GM12878 (cell line): ENCODE results near the gene FGD5. TPM values are rescaled to one million over a fixed set of nuclear protein-coding genes. Genes with fewer than 3 reads are reported as not detected.

ENCODE experiments used
- ATAC-seq: fragments of 200-7000 bp; cut with Tn5 transposase; 3 replicates; pipeline ENCODE4 v1.9.1; 2020; ENCODE audit warnings: mild to moderate bottlenecking, moderate library complexity
- BruUV-seq: library from RNA; stranded (reverse); fragments of 400-500 nt; replicated peaks from 2 replicates; lab custom pipeline; 2021; lab: Mats Ljungman, UMichigan
- CTCF ChIA-PET: fragments of 300-600 bp; sonication (Branson Sonifier 250); formaldehyde crosslinking; extraction: SDS; loops from one replicate; lab custom pipeline; 2021; ENCODE audit warnings: inconsistent platforms; lab: Yijun Ruan, JAX
- POLR2A ChIA-PET: fragments of 350-600 bp; formaldehyde crosslinking; extraction: SDS; loops from one replicate; lab custom pipeline; 2021; ENCODE audit warnings: inconsistent platforms; lab: Charles Lee
- RAD21 ChIA-PET: fragments of 300-600 bp; sonication (Branson Sonifier 250); formaldehyde crosslinking; loops from one replicate; lab custom pipeline; 2023; ENCODE audit warnings: antibody characterized with exemption; ENCODE audit not compliant: unreplicated experiment; lab: Charles Lee
- SMC1A ChIA-PET: fragments of 300-600 bp; sonication (Branson Sonifier 250); formaldehyde crosslinking; loops from one replicate; lab custom pipeline; 2023; ENCODE audit not compliant: unreplicated experiment, uncharacterized antibody; lab: Charles Lee
- DNase-seq: peaks from one replicate; pipeline ENCODE4 v3.0.0-alpha.2; 2011; ENCODE audit warnings: low read depth, low spot score
- FAIRE-seq: peaks from 3 replicates; lab custom pipeline; 2011; peaks lifted over from hg19 to GRCh38; lab: Jason Lieb, UNC
- H2AFZ ChIP-seq: 2 replicates; pipeline ENCODE4 v1.6.0; 2011; ENCODE audit warnings: low read depth, low read length, control low read depth; ENCODE audit not compliant: control insufficient read depth
- H3K27ac ChIP-seq: 2 replicates; pipeline ENCODE4 v1.5.1; 2011; ENCODE audit warnings: control low read depth; ENCODE audit not compliant: control insufficient read depth, insufficient read depth
- H3K27me3 ChIP-seq, 2 experiments: replicated peaks in 1 of 2; 2 replicates each; pipeline versions ENCODE4 v1.6.0 to v1.6.1; 2011; ENCODE audit warnings: low read length in 1 of 2; ENCODE audit not compliant: control insufficient read depth in 2 of 2, insufficient read depth in 2 of 2
- H3K36me3 ChIP-seq, 2 experiments: 2 replicates each; pipeline ENCODE4 v1.5.1; 2011; ENCODE audit warnings: low read length in 1 of 2; ENCODE audit not compliant: control insufficient read depth in 2 of 2, insufficient read depth in 2 of 2
- H3K4me1 ChIP-seq: 2 replicates; pipeline ENCODE4 v1.6.1; 2011; ENCODE audit warnings: mild to moderate bottlenecking, low read length, moderate library complexity, mixed read lengths; ENCODE audit not compliant: control insufficient read depth, insufficient read depth
- H3K4me2 ChIP-seq: 2 replicates; pipeline ENCODE4 v1.6.0; 2011; ENCODE audit warnings: control low read depth; ENCODE audit not compliant: control insufficient read depth, insufficient read depth
- H3K4me3 ChIP-seq: fragments of 200-600 bp; sonication (generic); 2 replicates; pipeline ENCODE4 v1.5.1; 2016
- H3K79me2 ChIP-seq: 2 replicates; pipeline ENCODE4 v1.6.0; 2011; ENCODE audit warnings: low read length; ENCODE audit not compliant: control insufficient read depth, insufficient read depth
- H3K9ac ChIP-seq: 2 replicates; pipeline ENCODE4 v1.8.0; 2011; ENCODE audit warnings: low read length, control low read depth, mixed read lengths; ENCODE audit not compliant: control insufficient read depth, insufficient read depth
- H3K9me3 ChIP-seq: replicated peaks from 3 replicates; pipeline ENCODE4 v1.5.1; 2011; ENCODE audit warnings: mild to moderate bottlenecking, low read length; ENCODE audit not compliant: control insufficient read depth, insufficient read depth
- H4K20me1 ChIP-seq: 2 replicates; pipeline ENCODE4 v1.6.0; 2011; ENCODE audit not compliant: control insufficient read depth, insufficient read depth
- ASH2L ChIP-seq: fragments of 300-600, 200-600 bp; sonication (generic); IDR thresholded peaks from 2 replicates; pipeline ENCODE4 v1.6.1; 2017; ENCODE audit warnings: low read depth, mild to moderate bottlenecking, borderline replicate concordance
- BMI1 ChIP-seq: fragments of 450-650 bp; IDR thresholded peaks from 2 replicates; pipeline ENCODE4 v1.6.1; 2016; ENCODE audit warnings: mild to moderate bottlenecking, moderate library complexity, borderline replicate concordance
- IRF4 ChIP-seq: IDR thresholded peaks from 2 replicates; pipeline ENCODE4 v1.6.1; 2011; ENCODE audit warnings: low read depth, low read length
- LARP7 ChIP-seq: fragments of 450-650 bp; IDR thresholded peaks from 2 replicates; pipeline ENCODE4 v1.6.1; 2017; ENCODE audit warnings: mild to moderate bottlenecking
- MYB ChIP-seq: fragments of 150-350 bp; IDR thresholded peaks from 2 replicates; pipeline ENCODE4 v1.6.1; 2014; ENCODE audit warnings: mild to moderate bottlenecking, low read depth, low read length, borderline replicate concordance
- USF2 ChIP-seq: IDR thresholded peaks from 2 replicates; pipeline ENCODE4 v1.6.1; 2011; ENCODE audit warnings: low read depth, low read length, improper control_type of control experiment, borderline replicate concordance
- WGBS: methylation state at CpG from one replicate; pipeline ENCODE4 v1.1.6; 2016; ENCODE audit warnings: low lambda C conversion rate; ENCODE audit not compliant: insufficient replicate concordance, insufficient coverage; ENCODE audit errors: missing lambda C conversion rate; 5-methylcytosine and 5-hydroxymethylcytosine counted together
- in situ Hi-C: fragments of 300-500 bp; cut with MboI; formaldehyde crosslinking; loops from 9 replicates; pipeline ENCODE4 v1.14.3; 2018; ENCODE audit warnings: mixed read lengths
- intact Hi-C: fragments of 100-400 bp; cut with micrococcal nuclease; formaldehyde crosslinking; loops from one replicate; pipeline ENCODE4 v1.14.2; 2022; ENCODE audit not compliant: unreplicated experiment
- polyA plus RNA-seq, 11 experiments: library from polyadenylated mRNA; depleted of rRNA in 4 of 11; unstranded in 6 of 11; stranded (reverse) in 5 of 11; fragments of >200 nt; fragmentation: Nextera tagmentation in 4 of 11; fragmentation: Illumina TruSeq in 1 of 11; extraction: Ambion mirVana in 4 of 11; extraction: Trizol in 1 of 11; gene quantifications; 1 replicate in 1 of 11; 2 replicates in 10 of 11; pipeline versions ENCODE4 v1.2.1 to v1.2.3, GENCODE V29; 2011 to 2016; ENCODE audit warnings: inconsistent platforms in 2 of 11, missing spikeins in 2 of 11, low read depth in 1 of 11
- total RNA-seq, 4 experiments: library from RNA; depleted of rRNA in 3 of 4; stranded (reverse); fragments of >200 nt in 3 of 4; fragmentation: Illumina TruSeq in 1 of 4; extraction: Trizol in 1 of 4; gene quantifications; 2 replicates each; pipeline versions ENCODE4 v1.2.1 to v1.2.3, GENCODE V29; 2013 to 2021
- TF ChIP-seq, protein P1 (sequence below): fragments of 450-650 bp; IDR thresholded peaks from 2 replicates; pipeline ENCODE4 v1.6.1; 2017; ENCODE audit warnings: mild to moderate bottlenecking, low read depth, inconsistent platforms; ENCODE audit not compliant: poor library complexity, severe bottlenecking
- TF ChIP-seq, protein P2 (sequence below): fragments of 150-350 bp; IDR thresholded peaks from 2 replicates; pipeline ENCODE4 v1.6.1; 2014; ENCODE audit warnings: mild to moderate bottlenecking, low read depth, low read length
- TF ChIP-seq, protein P3 (sequence below): fragments of 450-650 bp; IDR thresholded peaks from 2 replicates; pipeline ENCODE4 v1.6.1; 2017; ENCODE audit warnings: antibody characterized with exemption, mild to moderate bottlenecking, moderate library complexity

The FGD5 gene
- total and polyA plus RNA-seq, 10 of the 15 experiments (the other 5 are each of a cell fraction or from before 2014, with no cell fraction given): 0.03 to 0.13 (median 0.11) TPM; not detected in 3

GRCh38 chr3:14911651-14912050 lies 92.9 kb downstream of the FGD5 start:
- Histone ChIP-seq H3K4me2 (no peak overlapping the region), H3K9me3 (peaks cover 1% of the 10 kb centered on the region; the same call in 2 of the 3 replicates), H3K27me3 (peaks cover 0 to 1% of the 10 kb centered on the region in 2 experiments; a peak in 2 of 4 replicates), H3K27ac (no peak overlapping the region), H3K9ac (no peak overlapping the region), H3K4me3 (no peak overlapping the region), H3K4me1 (no peaks in the 10 kb centered on the region), H3K79me2 (no peaks in the 10 kb centered on the region), H3K36me3 (no peaks in the 10 kb centered on the region), H2AFZ (no peak overlapping the region), H4K20me1 (no peaks in the 10 kb centered on the region)
- TF ChIP-seq MYB (no peak), IRF4 (no peak), ASH2L (no peak), BMI1 (no peak), USF2 (no peak), LARP7 (no peak)
- TF ChIP-seq, protein P1, sequence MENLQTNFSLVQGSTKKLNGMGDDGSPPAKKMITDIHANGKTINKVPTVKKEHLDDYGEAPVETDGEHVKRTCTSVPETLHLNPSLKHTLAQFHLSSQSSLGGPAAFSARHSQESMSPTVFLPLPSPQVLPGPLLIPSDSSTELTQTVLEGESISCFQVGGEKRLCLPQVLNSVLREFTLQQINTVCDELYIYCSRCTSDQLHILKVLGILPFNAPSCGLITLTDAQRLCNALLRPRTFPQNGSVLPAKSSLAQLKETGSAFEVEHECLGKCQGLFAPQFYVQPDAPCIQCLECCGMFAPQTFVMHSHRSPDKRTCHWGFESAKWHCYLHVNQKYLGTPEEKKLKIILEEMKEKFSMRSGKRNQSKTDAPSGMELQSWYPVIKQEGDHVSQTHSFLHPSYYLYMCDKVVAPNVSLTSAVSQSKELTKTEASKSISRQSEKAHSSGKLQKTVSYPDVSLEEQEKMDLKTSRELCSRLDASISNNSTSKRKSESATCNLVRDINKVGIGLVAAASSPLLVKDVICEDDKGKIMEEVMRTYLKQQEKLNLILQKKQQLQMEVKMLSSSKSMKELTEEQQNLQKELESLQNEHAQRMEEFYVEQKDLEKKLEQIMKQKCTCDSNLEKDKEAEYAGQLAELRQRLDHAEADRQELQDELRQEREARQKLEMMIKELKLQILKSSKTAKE: no peak
- TF ChIP-seq, protein P2, sequence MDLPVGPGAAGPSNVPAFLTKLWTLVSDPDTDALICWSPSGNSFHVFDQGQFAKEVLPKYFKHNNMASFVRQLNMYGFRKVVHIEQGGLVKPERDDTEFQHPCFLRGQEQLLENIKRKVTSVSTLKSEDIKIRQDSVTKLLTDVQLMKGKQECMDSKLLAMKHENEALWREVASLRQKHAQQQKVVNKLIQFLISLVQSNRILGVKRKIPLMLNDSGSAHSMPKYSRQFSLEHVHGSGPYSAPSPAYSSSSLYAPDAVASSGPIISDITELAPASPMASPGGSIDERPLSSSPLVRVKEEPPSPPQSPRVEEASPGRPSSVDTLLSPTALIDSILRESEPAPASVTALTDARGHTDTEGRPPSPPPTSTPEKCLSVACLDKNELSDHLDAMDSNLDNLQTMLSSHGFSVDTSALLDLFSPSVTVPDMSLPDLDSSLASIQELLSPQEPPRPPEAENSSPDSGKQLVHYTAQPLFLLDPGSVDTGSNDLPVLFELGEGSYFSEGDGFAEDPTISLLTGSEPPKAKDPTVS: no peak
- TF ChIP-seq, protein P3, sequence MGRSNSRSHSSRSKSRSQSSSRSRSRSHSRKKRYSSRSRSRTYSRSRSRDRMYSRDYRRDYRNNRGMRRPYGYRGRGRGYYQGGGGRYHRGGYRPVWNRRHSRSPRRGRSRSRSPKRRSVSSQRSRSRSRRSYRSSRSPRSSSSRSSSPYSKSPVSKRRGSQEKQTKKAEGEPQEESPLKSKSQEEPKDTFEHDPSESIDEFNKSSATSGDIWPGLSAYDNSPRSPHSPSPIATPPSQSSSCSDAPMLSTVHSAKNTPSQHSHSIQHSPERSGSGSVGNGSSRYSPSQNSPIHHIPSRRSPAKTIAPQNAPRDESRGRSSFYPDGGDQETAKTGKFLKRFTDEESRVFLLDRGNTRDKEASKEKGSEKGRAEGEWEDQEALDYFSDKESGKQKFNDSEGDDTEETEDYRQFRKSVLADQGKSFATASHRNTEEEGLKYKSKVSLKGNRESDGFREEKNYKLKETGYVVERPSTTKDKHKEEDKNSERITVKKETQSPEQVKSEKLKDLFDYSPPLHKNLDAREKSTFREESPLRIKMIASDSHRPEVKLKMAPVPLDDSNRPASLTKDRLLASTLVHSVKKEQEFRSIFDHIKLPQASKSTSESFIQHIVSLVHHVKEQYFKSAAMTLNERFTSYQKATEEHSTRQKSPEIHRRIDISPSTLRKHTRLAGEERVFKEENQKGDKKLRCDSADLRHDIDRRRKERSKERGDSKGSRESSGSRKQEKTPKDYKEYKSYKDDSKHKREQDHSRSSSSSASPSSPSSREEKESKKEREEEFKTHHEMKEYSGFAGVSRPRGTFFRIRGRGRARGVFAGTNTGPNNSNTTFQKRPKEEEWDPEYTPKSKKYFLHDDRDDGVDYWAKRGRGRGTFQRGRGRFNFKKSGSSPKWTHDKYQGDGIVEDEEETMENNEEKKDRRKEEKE: no peak
- FAIRE-seq (no peak), ATAC-seq (no peak), DNase-seq (no peak)
- POLR2A ChIA-PET: no interaction called here
- RAD21 ChIA-PET: interaction anchor here (1.6 kb wide), 1 partner anchor 119 kb away, joined by 3 read pairs; no protein-coding TSS in a partner anchor
- 44% methylated on average over 11 of the region's 11 CpGs for WGBS
- intact Hi-C loops: no loop called here
- SMC1A ChIA-PET: no interaction called here
- in situ Hi-C loops: no loop called here
- BruUV-seq: no TSS peak
- CTCF ChIA-PET: no interaction called here
